SH-SY5Y (cell line): ENCODE measurements around the gene SUB1.

Source experiments
- GATA2 ChIP-seq: IDR thresholded peaks from 2 replicates; pipeline ENCODE4 v1.6.1; 2011; ENCODE audit warnings: mild to moderate bottlenecking, low read depth, low read length
- GATA3 ChIP-seq: IDR thresholded peaks from 2 replicates; pipeline ENCODE4 v1.6.1; 2011; ENCODE audit warnings: low read depth, mild to moderate bottlenecking, low read length, moderate library complexity

DNA sequence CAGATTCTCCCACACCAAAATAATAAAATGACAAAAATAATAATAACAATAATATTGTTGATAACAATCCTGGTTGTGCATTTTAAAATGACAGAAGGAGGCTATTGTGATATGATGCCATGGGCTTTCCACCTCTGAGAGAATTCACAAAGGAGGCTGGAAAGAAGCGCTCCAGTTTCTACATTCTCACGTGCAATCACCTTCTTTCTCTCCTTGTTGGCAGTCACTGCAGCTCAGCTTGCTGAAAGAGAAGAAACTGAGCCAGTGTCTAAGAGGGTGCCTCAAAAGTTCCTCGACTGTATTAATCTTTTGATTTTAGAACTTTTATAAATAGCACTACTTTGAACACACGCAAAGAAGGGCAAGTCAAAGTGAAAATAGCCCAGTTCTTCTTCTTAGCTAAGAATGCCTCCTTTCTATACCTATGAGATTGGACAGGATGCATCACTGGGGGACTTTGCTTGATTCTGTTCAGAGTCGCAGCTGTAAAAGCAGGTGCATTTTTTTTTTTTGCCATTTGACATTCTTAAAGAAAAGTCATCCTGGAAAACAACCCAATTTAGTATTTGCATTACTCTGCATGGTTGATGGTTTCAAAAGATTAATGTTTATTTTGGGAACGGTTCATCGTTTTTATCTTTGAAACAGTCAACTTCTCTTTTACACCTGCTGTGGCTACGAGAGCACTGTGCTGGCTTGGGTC lies 12.4 kb upstream of the SUB1 start:
- TF ChIP-seq GATA2 = no peak
- no peak for TF ChIP-seq GATA3
